HG03196 (cell line): ENCODE results near the gene BSG.
"Not testable (repeated sequence)": the region's sequence is repeated elsewhere in the genome, so short reads cannot be mapped to it uniquely, and the experiment has no call there.

Source experiments
- ATAC-seq: cut with Tn5 transposase; IDR thresholded peaks from one replicate; pipeline ENCODE4 v1.9.1; 2021; ENCODE audit not compliant: unreplicated experiment

Gene BSG

DNA sequence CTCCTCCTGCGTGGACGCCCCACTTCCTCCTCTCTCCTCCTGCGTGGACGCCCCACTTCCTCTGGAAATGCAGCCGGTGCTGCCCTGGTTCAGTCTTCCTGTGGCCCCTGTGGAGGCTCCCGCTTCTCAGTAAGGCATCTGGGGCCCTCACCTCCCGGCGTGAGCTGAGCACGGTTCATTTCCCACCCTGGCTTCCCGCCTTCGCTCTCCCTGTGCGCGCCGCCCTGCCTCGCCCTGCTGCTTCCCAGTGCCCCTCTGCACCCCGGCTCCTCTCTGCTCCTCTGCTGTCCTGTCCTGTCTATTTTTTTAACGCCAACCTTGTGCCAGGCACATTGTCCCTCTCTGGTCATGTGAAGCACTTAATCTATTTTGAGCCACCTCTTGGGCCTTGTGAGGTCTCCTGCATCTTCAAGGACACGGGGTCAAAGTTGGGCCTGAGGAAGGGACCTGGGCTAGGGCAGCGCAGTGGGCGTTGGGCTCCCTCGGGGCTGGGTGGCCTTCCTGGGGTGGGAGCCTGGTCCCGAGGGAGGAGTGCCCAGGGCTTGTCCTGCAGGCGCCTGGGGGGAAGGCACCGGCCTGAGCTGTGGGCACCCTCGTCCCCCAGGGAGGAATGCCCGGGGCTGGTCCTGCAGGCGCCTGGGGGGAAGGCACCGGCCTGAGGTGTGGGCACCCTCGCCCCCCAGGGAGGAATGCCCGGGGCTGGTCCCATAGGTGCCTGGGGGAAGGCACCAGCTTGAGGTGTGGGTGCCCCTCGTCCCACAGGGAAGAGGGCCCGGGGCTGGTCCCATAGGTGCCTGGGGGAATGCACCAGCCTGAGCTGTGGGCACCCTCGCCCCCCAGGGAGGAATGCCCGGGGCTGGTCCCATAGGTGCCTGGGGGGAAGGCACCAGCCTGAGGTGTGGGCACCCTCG lies 30.2 kb downstream of the BSG start:
- no peak for ATAC-seq

DNA sequence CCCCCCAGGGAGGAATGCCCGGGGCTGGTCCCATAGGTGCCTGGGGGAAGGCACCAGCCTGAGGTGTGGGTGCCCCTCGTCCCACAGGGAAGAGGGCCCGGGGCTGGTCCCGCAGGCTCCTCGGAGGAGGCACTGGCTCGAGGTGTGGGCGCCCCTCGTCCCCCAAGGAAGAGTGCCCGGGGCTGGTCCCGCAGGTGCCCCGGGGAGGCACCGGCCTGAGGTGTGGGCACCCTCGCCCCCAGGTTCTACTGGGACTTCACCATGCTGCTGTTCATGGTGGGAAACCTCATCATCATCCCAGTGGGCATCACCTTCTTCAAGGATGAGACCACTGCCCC lies 30.9 kb downstream of the BSG start:
- ATAC-seq: not testable (repeated sequence)

DNA sequence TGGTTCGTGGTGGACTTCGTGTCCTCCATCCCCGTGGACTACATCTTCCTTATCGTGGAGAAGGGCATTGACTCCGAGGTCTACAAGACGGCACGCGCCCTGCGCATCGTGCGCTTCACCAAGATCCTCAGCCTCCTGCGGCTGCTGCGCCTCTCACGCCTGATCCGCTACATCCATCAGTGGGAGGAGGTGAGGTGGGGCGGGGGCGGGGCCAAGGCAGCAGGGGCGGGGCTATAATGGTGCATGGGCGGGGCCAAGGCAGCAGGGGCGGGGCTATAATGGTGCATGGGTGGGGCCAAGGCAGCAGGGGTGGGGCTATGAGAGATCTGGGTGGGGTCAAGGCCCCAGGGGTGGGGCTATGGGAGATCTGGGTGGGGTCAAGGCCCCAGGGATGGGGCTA lies 31.4 kb downstream of the BSG start:
- not testable (repeated sequence) for ATAC-seq

DNA sequence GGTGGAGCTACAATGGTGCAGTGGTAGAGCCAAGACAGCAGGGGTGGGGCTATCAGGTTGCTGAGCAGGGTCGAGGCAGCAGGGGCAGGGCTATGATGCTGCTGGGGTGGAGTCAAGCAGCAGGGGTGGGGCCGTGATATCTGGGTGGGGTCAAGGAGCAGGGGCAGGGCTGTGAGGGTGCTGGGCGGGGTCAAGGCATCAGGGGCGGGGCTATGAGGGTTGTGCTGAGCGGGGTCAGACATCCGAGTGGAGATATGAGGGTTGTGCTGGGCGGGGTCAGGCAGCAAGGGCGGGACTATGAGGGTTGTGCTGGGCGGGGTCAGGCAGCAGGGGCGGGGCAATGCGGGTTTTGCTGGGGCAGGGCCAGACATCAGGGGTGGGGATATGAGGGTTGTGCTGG lies 32.0 kb downstream of the BSG start:
- no peak for ATAC-seq

DNA sequence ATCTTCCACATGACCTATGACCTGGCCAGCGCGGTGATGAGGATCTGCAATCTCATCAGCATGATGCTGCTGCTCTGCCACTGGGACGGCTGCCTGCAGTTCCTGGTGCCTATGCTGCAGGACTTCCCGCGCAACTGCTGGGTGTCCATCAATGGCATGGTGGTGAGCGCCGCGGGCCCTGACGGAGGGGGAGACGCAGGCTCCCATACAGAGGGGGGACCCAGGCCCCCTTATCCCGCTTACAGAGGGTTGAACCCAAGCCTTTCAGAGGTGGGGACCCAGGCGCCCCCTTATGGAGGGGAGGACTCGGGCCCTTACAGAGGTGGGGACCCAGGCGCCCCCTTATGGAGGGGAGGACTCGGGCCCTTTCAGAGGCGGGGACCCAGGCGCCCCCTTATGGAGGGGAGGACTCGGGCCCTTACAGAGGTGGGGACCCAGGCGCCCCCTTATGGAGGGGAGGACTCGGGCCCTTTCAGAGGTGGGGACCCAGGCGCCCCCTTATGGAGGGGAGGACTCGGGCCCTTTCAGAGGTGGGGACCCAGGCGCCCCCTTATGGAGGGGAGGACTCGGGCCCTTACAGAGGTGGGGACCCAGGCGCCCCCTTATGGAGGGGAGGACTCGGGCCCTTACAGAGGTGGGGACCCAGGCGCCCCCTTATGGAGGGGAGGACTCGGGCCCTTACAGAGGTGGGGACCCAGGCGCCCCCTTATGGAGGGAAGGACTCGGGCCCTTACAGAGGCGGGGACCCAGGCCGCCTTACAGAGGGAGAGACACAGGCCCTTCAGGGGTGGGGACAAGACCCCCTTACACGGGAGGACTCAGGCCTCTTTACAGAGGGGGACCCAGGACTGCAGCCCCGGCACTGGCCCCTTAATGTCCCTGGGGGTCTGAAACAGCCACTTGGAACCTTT lies 32.9 kb downstream of the BSG start:
- ATAC-seq: not testable (repeated sequence)

DNA sequence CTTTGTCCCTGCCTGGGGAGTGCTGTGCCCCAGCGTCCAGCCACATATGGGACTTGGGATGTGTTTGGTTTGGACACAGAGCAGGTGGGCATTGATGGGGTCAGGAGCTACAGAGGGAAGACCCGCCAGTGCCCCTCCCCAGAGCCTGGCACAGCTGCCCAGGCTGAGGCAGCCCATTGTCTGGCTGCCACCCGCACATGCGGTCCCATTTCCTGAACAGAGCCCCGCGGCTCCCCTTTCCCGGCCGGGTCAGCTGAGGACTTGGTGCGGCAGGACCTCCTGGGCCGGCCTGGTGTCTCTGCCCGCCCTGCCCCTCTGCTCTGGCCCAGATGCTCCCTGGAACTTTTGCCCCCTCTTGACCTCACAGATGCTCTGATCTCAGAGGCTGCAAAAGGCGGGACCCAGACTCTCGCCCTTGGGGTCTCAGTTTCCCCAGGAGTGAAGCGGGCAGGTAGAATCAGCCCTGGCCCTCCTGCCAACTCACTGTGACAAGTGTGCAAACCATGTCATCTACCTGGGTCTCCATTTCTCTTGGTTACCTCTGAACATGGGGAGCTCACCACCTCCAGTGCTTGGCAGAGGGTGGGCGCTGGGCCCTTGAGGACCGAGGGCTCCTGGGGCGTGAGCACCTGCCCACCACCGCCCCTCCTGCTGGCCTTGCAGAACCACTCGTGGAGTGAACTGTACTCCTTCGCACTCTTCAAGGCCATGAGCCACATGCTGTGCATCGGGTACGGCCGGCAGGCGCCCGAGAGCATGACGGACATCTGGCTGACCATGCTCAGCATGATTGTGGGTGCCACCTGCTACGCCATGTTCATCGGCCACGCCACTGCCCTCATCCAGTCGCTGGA lies 35.1 kb downstream of the BSG start:
- ATAC-seq: no peak

DNA sequence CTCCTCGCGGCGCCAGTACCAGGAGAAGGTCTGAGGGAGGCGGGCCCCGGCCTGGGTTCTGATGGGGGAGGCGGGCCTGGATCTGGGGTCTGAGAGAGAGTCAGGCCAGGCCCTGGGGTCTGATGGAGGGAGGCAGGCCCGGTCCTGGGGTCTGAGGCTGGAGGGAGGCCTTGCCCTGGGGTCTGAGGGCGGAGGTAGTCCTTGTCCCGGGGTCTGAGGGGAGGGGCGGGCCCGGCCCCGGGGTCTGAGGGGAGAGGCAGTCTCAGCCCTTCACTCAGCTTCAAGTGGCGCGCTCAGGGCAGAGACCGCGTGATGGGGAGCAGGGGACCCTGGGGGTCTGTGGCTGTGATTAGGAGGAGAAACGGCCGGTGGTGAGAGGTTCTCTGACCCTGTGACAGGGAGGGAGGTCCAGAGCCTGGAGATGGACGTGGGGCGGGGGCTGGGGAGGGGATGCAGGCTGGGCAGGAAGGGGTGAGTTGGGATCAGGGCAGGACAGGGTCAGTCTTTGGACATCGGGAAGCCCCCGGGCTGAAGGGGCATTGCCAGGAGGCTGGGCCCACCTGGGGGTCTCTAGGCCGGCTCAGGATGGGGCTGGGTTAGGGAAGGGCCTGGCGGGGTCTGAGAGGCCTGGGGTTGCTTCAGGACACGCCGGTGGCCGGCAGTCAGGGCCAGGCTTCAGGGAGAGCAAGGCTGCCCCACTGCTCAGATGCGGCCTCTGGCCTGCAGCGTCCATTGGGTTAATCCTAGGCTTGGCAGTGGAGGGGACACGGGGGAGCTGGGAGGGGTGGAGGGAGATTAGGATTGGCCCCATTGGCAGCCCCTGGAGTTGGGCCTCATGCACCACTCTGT lies 36.0 kb downstream of the BSG start:
- ATAC-seq: no peak

DNA sequence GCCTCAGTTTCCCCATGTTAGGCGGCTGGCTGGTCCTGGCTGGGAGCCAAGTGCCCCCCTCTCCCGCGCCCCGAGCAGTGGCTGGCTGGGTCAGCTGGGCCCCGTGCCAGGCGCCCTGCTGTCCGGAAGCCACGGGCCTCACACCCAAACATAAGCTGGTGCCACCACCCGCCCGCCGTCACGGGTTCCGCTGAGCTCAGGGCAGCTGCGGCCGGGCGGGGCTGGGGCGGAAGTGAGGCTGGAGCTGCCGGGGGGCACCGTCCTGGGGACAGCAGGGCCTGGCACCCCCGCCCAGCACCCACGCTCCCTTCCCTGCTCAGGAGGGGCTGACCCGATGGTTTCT lies 36.6 kb downstream of the BSG start:
- no peak for ATAC-seq

DNA sequence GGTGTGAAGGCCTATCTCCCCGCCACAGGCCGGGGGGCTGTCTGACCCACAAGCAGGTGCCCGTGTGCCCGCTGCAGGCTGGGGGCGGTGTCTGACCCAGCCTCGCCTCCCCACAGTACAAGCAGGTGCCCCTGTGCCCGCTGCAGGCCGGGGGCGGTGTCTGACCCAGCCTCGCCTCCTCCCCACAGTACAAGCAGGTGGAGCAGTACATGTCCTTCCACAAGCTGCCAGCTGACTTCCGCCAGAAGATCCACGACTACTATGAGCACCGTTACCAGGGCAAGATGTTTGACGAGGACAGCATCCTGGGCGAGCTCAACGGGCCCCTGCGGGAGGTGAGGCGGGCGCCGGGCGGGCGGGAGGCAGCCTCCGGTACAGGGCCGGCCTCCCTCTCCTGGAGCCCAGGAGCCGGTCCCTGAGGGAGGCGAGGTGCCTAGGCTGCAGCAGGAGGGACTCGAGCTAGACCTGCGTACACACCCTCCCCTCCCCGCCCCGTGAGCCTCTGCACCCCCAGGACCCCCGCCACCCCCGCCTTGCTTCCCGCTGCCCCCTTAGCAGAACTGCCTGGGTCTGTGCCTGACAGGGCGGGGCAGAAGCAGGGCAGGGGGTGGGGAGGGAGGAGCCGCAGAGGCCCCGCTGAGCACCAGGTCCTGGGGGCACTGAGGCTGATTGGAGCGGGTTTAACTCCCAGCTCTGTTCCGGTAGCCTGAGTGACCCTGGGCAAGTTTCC lies 37.8 kb downstream of the BSG start:
- ATAC-seq: no peak

DNA sequence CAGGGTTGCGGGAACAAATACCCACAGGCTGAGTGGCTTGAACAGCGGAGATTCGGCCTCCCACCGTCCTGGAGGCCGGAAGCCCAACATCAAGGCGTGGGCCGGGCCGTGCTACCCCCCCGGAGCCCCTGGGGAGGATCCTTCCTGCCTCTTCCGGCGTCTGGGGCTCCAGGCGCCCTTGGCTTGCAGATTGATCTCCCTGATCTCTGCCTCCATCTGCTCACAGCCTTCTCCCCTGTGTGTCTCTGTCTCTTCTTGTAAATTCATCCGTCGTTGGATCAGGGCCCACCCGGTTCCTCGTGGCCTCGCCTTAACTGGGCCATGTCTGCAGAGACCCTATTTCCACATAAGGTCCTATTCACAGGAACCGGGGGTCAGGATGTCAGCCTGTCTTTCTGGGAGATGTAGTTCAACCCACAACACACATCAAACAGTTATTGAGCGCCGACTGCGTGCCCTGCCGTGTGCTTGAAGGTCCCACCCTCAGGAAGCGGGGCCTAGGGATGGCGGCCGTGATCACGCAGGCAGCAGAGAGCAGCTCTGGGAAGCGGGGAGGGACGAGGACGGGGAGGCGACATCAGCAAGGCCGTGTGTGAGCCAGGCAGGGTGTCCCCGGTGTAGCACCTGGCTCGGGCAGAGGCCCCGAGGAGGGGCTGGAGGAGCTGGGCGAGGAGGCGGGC lies 38.5 kb downstream of the BSG start:
- ATAC-seq: no peak

DNA sequence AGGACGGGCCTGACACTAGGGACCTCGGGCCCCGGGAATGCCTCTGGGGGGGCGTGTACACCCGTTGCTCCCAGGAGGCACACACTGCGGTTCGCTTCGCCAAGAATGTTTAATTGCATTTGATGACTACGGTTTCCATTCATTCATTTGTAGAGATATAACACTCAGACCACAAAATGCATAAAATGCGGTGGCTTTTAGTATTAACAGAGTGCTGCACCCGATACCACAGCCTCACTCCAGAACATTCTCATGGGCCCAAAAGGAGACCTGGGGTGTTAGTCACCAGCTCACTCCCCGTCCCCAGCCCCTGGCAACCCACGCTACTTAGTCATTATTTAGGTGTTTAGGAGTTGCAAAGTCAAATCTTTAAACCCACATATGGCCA lies 39.1 kb downstream of the BSG start:
- no peak for ATAC-seq

DNA sequence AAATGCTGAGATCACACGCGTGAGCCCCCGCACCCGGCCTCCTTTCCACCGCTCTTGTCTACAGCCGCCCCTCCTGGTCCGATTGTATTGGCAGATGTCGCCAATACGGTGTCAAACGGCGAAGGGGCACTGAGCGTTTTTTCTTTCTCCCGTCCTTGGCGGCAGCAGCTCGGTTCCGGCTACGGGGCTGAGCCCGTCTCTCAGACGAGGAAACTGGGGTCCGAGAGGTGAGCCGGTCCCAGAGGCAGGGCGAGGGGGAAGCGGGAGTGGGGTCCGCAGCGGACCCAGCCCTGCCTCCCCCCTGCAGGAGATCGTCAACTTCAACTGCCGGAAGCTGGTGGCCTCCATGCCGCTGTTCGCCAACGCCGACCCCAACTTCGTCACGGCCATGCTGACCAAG lies 40.5 kb downstream of the BSG start:
- no peak for ATAC-seq

DNA sequence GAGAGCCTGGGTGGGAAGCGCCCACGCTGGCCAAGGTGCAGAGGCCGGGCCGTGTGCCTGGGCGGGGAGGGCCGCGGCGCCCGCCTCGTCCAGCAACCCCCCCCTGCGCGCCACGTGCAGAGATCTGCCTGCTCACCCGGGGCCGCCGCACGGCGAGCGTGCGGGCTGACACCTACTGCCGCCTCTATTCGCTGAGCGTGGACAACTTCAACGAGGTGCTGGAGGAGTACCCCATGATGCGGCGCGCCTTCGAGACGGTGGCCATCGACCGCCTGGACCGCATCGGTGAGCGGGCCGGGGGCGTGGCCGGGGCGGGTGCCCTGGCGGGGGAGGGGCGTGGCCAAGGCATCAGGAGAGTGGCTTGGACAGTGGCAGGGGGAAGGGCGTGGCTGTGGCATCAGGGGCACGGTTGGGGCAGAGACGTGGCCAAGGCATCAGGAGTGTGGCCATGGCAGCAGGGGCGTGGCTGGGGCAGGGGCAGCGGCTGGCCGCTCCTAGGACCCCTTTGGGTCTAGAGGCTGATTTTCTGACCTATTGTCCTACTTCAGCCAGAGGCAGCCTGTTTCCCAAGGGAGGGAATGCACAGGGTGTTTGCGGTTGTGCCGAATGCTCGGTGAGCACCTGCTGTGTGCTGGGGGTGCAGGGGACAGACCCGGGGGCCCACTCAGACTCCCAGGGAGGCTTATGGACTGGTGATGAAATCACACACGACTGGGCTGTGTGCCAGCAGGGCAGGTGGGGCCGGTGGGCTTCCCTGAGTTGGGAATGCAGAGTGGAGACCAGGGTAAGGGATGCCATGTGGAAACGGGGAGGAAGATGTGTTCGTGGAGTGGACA lies 41.6 kb downstream of the BSG start:
- no peak for ATAC-seq

DNA sequence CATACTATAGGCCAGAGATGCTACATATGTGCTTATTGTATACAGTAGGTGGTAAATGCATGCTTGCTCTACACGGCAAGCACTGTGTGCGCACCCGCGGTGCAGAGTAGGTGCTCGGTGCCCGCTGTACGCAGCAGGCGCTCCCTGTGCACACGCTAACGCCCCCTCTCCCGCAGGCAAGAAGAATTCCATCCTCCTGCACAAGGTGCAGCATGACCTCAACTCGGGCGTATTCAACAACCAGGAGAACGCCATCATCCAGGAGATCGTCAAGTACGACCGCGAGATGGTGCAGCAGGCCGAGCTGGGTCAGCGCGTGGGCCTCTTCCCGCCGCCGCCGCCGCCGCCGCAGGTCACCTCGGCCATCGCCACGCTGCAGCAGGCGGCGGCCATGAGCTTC lies 43.2 kb downstream of the BSG start:
- ATAC-seq: no peak

DNA sequence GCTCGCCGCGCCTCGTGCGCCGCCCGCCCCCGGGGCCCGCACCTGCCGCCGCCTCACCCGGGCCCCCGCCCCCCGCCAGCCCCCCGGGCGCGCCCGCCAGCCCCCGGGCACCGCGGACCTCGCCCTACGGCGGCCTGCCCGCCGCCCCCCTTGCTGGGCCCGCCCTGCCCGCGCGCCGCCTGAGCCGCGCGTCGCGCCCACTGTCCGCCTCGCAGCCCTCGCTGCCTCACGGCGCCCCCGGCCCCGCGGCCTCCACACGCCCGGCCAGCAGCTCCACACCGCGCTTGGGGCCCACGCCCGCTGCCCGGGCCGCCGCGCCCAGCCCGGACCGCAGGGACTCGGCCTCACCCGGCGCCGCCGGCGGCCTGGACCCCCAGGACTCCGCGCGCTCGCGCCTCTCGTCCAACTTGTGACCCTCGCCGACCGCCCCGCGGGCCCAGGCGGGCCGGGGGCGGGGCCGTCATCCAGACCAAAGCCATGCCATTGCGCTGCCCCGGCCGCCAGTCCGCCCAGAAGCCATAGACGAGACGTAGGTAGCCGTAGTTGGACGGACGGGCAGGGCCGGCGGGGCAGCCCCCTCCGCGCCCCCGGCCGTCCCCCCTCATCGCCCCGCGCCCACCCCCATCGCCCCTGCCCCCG lies 43.8 kb downstream of the BSG start:
- ATAC-seq: no peak

DNA sequence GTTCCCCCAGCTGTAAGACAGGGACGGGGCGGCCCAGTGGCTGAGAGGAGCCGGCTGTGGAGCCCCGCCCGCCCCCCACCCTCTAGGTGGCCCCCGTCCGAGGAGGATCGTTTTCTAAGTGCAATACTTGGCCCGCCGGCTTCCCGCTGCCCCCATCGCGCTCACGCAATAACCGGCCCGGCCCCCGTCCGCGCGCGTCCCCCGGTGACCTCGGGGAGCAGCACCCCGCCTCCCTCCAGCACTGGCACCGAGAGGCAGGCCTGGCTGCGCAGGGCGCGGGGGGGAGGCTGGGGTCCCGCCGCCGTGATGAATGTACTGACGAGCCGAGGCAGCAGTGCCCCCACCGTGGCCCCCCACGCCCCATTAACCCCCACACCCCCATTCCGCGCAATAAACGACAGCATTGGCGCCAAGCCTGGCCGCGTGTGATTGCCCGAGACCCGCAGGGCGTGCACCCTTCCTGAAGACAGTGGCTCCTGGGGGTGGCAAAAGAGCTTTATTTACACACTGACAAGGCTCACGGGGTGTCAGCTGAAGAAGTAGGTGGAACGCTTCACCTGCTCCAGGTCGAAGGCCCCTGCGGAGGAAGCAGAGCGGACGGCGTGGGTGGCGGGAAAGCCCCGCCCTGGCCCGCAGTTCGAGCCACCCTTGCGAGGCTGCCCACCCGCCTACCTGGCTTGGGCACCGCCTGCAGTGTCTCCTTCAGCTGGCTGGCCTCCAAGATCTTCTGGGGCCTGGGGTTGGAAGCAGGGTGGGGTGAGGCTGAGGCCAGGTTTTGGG lies 44.5 kb downstream of the BSG start:
- no peak for ATAC-seq
